GM19395 (cell line): Measurements from ENCODE around the gene SOWAHA.

Experiments used
- ATAC-seq: cut with Tn5 transposase; IDR thresholded peaks from one replicate; pipeline ENCODE4 v1.9.1; 2021; ENCODE audit warnings: mild to moderate bottlenecking, moderate library complexity; ENCODE audit not compliant: unreplicated experiment

The SOWAHA gene

GRCh38 chr5:132825033-132825833 lies 12.1 kb downstream of the SOWAHA start:
- ATAC-seq, result no peak

GRCh38 chr5:132825834-132826391 lies 12.8 kb downstream of the SOWAHA start:
- ATAC-seq, result no peak

GRCh38 chr5:132826424-132827082 lies 13.5 kb downstream of the SOWAHA start:
- ATAC-seq, result no peak

- ATAC-seq, result no peak
Observed at GRCh38 chr5:132827943-132828673, 15.0 kb downstream of the SOWAHA start.

- no peak for ATAC-seq
Observed at GRCh38 chr5:132828846-132829494, 15.9 kb downstream of the SOWAHA start.

- ATAC-seq, result peak; percentile 80
Observed at GRCh38 chr5:132829742-132830435, 16.8 kb downstream of the SOWAHA start.

- peak; percentile 69 for ATAC-seq
Observed at GRCh38 chr5:132830436-132831094, 17.5 kb downstream of the SOWAHA start, which contains the start of gene SHROOM1. TSS of gene SHROOM1 (minus strand) at chr5:132830647. CDS start at chr5:132826140, 4,507 bp downstream.

GRCh38 chr5:132831095-132831860 lies 18.2 kb downstream of the SOWAHA start:
- ATAC-seq, result no peak

- no peak for ATAC-seq
Observed at GRCh38 chr5:132832612-132833011, 19.5 kb downstream of the SOWAHA start.

- no peak for ATAC-seq
Observed at GRCh38 chr5:132834057-132834456, 21.0 kb downstream of the SOWAHA start.

- no peak for ATAC-seq
Observed at GRCh38 chr5:132836852-132837251, 23.8 kb downstream of the SOWAHA start.

- no peak for ATAC-seq
Observed at GRCh38 chr5:132837868-132838267, 24.8 kb downstream of the SOWAHA start.

- no peak for ATAC-seq
Observed at GRCh38 chr5:132838516-132839282, 25.6 kb downstream of the SOWAHA start.

- ATAC-seq, result no peak
Observed at GRCh38 chr5:132839426-132840301, 26.6 kb downstream of the SOWAHA start.

GRCh38 chr5:132840313-132840712 lies 27.2 kb downstream of the SOWAHA start:
- ATAC-seq, result no peak

- ATAC-seq, result no peak
Observed at GRCh38 chr5:132840896-132841295, 27.8 kb downstream of the SOWAHA start.

GRCh38 chr5:132841305-132841704 lies 28.2 kb downstream of the SOWAHA start:
- no peak for ATAC-seq
